ENCODE measurements around the gene ZNF80. TPM values are rescaled to one million over a fixed set of nuclear protein-coding genes. Genes with fewer than 3 reads are reported as not detected.

Gene ZNF80
- total and polyA plus RNA-seq, 2 of the 8 experiments (the other 6 are each of a cell fraction or from before 2014, with no cell fraction given): not detected

GRCh38 chr3:114194750-114195149 is 42.6 kb downstream of the ZNF80 start:
- no peak overlapping the region for H2BK120ac ChIP-seq (replicated peaks; ENCODE audit: low read depth, low read length)
- no peaks in the 10 kb centered on the region for H3K79me1 ChIP-seq (ENCODE audit: low read depth, low read length)
- no peak overlapping the region for H2BK5ac ChIP-seq (ENCODE audit: low read depth, low read length)
- H3K23ac ChIP-seq (ENCODE audit: insufficient read length): no peak overlapping the region
- H3K18ac ChIP-seq (ENCODE audit: extremely low read depth, low read length): no peak overlapping the region
- no peak overlapping the region for H2BK12ac ChIP-seq (ENCODE audit: low read depth, low read length)
- H3K27me3 ChIP-seq (replicated peaks in 1 of 4; ENCODE audit: control insufficient read depth in 3 of 4, extremely low read depth in 1 of 4, insufficient read depth in 3 of 4, low read length in 3 of 4): no peaks in the 10 kb centered on the region
- no peaks in the 10 kb centered on the region for H4K20me1 ChIP-seq (replicated peaks in 1 of 2; ENCODE audit: control insufficient read depth in 1 of 2, insufficient read depth in 2 of 2, low read length in 2 of 2)
- H3K56ac ChIP-seq (replicated peaks; ENCODE audit: insufficient read length, low read depth, low read length): no peak overlapping the region
- H2AK5ac ChIP-seq (ENCODE audit: low read depth, low read length): no peak overlapping the region
- H3K36me3 ChIP-seq (ENCODE audit: control insufficient read depth in 2 of 4, insufficient read depth in 4 of 4, low read length in 3 of 4): no peaks in the 10 kb centered on the region
- no peak overlapping the region for H3K9ac ChIP-seq (replicated peaks in 1 of 4; ENCODE audit: extremely low read depth in 1 of 4, low read depth in 3 of 4, low read length in 3 of 4)
- WGBS, 2 experiments (ENCODE audit: extremely low coverage in 1 of 2, insufficient coverage in 1 of 2, insufficient read length in 1 of 2, insufficient replicate concordance in 2 of 2, low coverage in 1 of 2, low lambda C conversion rate in 2 of 2, missing lambda C conversion rate in 1 of 2): 73% methylated on average over 1 of the region's 1 CpG; no CpG with 5 or more reads in 1 of the 2 experiments
- no peak overlapping the region for H2BK20ac ChIP-seq (ENCODE audit: low read length)
- H3K23me2 ChIP-seq (ENCODE audit: low read depth, low read length): no peaks in the 10 kb centered on the region
- no peaks in the 10 kb centered on the region for H3K9me3 ChIP-seq (ENCODE audit: insufficient read depth in 2 of 2, low read depth in 1 of 2, low read length in 1 of 2)
- no peak overlapping the region for H3K4me3 ChIP-seq (ENCODE audit: extremely low read depth in 1 of 4, insufficient read depth in 2 of 4, low read depth in 3 of 4, low read length in 4 of 4)
- H4K8ac ChIP-seq (ENCODE audit: extremely low read depth, insufficient read depth, low read length): no peak overlapping the region
- H3K4me2 ChIP-seq (ENCODE audit: insufficient read depth in 1 of 2, low read depth in 2 of 2, low read length in 2 of 2): no peak overlapping the region
- H4K91ac ChIP-seq (replicated peaks; ENCODE audit: insufficient read length, low read length): no peak overlapping the region
- CTCF ChIA-PET (ENCODE audit: partially characterized antibody): interaction anchor here (0.7 to 1.9 kb wide), 3 partner anchors 10 to 40 kb away, joined by 3 to 4 read pairs (median 3); no protein-coding TSS in a partner anchor
- TF ChIP-seq JUN (IDR thresholded peaks at IDR 0.05; ENCODE audit: low read depth, low read length) (no peak), RNF2 (IDR thresholded peaks at IDR 0.05; ENCODE audit: borderline replicate concordance, low read depth, low read length, missing control alignments, poor library complexity, severe bottlenecking) (no peak), RXRA (IDR thresholded peaks at IDR 0.05; ENCODE audit: insufficient read depth, low read depth, low read length) (no peak), CTCF (IDR thresholded peaks at IDR 0.05; ENCODE audit: control extremely low read depth in 1 of 3, insufficient read depth in 1 of 3, low read depth in 1 of 3, low read length in 3 of 3) (no peak), ATF3 (IDR thresholded peaks at IDR 0.05; ENCODE audit: insufficient read depth, low read depth, low read length) (no peak), TAF1 (IDR thresholded peaks at IDR 0.05; ENCODE audit: low read depth, low read length) (no peak), CHD2 (IDR thresholded peaks at IDR 0.05; ENCODE audit: low read length) (no peak), POLR2AphosphoS5 (IDR thresholded peaks at IDR 0.05; ENCODE audit: low read depth, low read length) (no peak), HDAC2 (IDR thresholded peaks at IDR 0.05; ENCODE audit: borderline replicate concordance in 1 of 2, low read depth in 2 of 2, low read length in 2 of 2) (no peak), CBX5 (IDR thresholded peaks at IDR 0.05; ENCODE audit: low read depth, low read length) (no peak)
- H4K5ac ChIP-seq (ENCODE audit: insufficient read length, low read depth, low read length): no peak overlapping the region
- H3K4me1 ChIP-seq (replicated peaks in 1 of 4; ENCODE audit: control insufficient read depth in 3 of 4, insufficient read depth in 4 of 4, low read length in 3 of 4): no peaks in the 10 kb centered on the region
- no peak overlapping the region for H2AFZ ChIP-seq (ENCODE audit: low read length)
- H3K27ac ChIP-seq (ENCODE audit: low read depth, low read length): no peak overlapping the region
- POLR2A ChIA-PET (ENCODE audit: partially characterized antibody): no interaction called here
- DNase-seq (ENCODE audit: low read depth in 1 of 2, low spot score in 2 of 2) (no peak), FAIRE-seq (no peak)
- no peak overlapping the region for H2BK15ac ChIP-seq (ENCODE audit: low read length)
- no peak overlapping the region for H3K14ac ChIP-seq (ENCODE audit: insufficient read length)
- no peaks in the 10 kb centered on the region for H3K79me2 ChIP-seq (ENCODE audit: control insufficient read depth in 1 of 2, insufficient read depth in 2 of 2, low read length in 2 of 2)
- no peak overlapping the region for H3K4ac ChIP-seq (replicated peaks; ENCODE audit: insufficient read length, low read depth, low read length)
